SIG-M5 treated with dmso at 0.1 percent for 504 hours (cell line): Measurements from ENCODE around the gene SOWAHA.
"Not testable (repeated sequence)": the region's sequence is repeated elsewhere in the genome, so short reads cannot be mapped to it uniquely, and the experiment has no call there.

Source experiments
- DNase-seq: peaks from one replicate; lab custom pipeline; 2025; ENCODE audit not compliant: unreplicated experiment; lab: John Stamatoyannopoulos, UW

Gene SOWAHA

DNA sequence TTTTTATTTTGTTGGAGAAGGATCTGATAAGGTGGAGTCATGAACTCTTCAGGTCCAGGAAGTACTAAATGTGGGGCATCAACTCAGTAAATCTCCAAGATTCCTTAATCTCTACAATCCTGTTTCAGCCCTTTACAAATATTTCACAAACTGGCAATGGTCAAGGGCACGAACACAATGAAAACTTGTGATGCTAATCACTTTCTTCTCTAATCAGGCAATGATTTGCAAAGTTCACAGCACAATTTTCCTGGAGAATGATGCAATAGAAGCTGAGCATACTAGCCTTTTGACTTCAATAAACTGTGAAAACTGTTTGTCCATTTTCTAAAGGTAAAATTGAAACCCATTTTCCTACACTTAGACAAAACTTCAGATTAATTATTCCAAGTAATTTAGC is 36.2 kb downstream of the SOWAHA start:
- DNase-seq, result no peak

DNA sequence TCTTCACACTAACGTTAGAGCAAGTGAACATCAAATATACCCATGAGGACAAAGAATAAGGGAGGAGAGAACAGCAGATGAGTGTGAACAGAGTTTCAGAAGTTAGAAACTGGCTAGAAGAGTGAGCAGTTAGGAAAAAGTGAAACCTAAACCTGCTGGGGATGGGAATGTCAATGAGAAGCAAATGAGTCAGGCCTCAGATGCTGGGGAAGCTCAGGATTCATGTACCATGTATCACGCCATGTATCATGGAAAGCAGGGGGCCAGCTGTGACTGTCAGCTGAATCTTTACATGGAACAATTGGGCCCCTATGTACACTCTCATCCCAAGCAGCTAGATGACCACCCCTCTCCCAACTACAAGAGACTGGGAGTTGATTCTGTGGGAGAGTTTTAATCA is 37.0 kb downstream of the SOWAHA start:
- DNase-seq, result no peak

DNA sequence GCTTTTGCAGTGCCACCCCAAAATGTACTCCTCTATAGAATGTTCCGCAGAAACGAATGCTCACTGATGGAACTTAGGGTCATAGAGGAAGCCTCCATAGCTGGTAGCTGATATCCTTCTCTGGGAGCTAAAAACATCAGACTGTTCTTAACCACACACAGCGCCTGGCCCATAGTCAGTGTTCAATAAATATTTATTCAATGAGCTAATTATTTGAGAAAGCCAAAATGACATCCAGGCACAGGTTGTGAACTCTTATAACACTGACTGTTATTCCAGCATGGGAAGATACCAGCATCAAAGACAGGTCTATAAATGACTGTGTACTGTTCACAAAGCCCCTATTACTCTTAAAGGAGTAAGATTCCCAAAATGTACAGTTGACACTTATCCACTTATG is 40.2 kb downstream of the SOWAHA start:
- DNase-seq, result no peak

- no peak for DNase-seq
Measured at GRCh38 chr5:132853790-132854189, 40.7 kb downstream of the SOWAHA start.

DNA sequence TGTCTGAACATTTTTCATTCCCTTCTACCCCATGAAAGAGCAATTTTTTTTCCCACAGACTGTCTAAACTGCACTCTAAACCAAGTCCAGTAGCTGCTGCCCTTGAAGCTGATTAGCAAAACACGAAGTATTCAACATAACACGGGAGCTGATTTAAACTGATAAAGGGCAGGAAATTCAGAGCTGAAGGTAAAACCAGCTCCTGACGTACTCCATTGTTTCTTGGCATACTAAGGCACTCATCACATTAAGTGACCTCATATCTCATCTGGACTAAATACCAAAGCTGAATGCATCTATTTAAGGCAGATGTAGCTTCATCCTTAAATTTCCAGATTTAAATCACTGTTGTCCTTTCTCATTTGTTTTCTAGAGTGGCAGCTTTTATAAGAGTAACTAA is 41.2 kb downstream of the SOWAHA start:
- no peak for DNase-seq

DNA sequence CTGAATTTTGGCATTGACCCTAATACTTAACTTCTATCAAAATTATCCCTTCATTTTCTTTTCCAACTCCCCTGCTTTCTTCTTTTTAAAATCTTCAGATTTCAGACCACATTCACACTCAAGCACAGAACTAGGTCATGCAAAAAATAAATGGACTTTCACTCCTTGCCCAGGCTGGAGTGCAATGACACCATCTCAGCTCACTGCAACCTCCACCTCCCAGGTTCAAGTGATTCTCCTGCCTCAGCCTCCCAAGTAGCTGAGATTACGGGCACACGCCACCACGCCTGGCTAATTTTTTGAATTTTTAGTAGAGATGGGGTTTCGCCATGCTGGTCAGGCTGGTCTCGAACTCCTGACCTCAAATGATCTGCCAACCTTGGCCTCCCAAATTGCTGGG is 41.9 kb downstream of the SOWAHA start:
- not testable (repeated sequence) for DNase-seq

DNA sequence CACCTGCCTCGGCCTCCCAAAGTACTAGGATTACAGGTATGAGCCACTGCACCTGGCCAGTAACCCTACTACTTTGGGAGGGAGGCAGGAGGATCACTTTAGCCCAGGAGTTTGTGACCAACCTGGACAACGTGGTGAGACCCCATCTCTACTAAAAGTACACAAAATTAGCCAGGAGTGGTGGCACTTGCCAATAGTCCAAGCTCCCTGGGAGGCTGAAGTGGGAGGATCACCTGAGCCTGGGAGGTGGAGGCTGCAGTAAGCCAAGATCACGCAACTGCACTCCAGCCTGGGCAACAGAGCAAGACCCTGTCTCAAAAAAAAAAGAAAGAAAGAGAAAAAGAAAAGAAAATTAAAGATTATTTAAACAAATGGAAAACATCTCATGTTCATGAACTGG is 42.9 kb downstream of the SOWAHA start:
- DNase-seq, result no peak

GRCh38 chr5:132859889-132860437 is 46.9 kb downstream of the SOWAHA start:
- DNase-seq, result no peak

DNA sequence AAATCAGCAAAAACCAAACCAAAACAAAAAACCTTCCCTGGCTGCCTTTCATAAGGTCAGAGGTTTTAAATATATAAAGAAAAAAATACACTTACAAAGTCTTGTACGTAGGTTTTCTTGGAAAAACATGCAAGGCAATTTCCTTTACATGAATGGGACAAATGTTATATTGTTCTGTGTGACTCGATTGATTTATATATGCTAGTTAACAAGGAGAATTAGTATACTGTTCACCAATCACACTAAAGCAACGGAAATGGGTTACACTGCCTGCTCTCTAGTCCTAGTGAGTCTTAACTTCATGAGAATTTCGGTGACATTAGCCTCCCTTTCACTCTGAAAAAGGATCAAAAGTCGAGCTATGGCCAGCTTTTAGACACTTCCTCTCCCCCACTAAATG is 47.6 kb downstream of the SOWAHA start:
- DNase-seq, result no peak

DNA sequence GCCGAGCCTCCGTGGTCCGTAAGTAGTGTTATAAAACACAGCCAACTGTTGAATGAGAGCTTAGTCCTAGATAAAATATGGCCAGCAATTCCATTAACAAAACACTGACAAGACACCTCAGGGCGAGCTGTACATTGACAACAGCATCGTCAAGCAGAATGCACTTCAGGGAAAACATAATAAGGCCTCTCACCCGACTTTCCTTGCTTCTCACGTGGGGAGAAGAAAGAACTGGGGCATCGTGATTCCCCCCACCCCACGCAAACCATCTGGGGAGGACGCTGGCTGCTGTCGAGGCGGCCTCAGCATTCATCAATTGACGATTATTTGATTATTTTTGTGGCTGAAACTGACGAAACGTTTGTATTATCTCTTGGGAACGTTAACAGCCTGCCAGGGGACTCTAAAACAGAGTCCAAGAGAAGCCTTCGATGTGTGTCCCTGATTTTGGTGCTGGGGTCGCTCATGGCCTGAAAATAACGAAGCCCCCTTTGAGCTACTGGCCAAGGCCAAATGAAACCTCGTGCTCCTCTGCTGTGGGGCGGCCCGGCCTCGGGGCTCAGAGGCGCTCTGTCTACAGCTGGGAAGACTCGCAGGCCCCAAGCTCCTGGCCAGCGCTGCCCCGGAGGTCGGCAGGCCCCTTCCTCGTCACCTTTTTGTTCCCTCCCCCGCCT is 52.7 kb downstream of the SOWAHA start:
- no peak for DNase-seq
